HG02798 (cell line): ENCODE data around the gene NRBF2.
A peak's percentile ranks its signal among the peaks of the same experiment; 100 is the strongest.

Experiments used
- ATAC-seq: cut with Tn5 transposase; IDR thresholded peaks from one replicate; pipeline ENCODE4 v1.9.1; 2021; ENCODE audit warnings: mild to moderate bottlenecking; ENCODE audit not compliant: unreplicated experiment, poor library complexity

The NRBF2 gene

DNA sequence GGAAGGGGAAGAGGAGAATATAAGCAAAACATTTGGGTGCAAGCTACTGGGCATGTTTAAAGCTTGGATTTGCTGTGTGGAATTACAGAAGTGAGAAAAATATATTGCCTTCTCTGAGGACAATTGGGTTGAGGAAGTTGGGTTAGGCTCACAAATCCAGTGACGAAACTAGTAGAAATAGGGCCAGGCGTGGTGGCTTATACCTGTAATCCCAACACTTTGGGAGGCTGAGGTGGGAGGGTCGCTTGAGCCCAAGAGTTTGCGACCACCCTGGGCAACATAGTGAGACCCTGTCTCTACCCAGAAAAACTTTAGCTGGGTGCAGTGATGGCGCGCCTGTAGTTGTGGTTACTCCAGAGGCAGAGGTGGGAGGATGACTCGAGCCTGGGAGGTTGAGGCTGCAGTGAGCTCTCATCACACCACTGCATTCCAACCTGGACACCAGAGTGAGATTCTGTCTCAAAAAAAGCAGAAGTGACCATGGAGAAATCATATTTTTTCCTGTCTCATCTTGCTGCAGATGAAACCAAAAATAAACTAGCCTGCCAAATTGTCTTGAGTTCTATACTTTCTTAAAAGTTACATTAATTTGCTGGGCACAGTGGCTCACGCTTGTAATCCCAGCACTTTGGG, 22.4 kb downstream of the NRBF2 start:
- no peak for ATAC-seq

DNA sequence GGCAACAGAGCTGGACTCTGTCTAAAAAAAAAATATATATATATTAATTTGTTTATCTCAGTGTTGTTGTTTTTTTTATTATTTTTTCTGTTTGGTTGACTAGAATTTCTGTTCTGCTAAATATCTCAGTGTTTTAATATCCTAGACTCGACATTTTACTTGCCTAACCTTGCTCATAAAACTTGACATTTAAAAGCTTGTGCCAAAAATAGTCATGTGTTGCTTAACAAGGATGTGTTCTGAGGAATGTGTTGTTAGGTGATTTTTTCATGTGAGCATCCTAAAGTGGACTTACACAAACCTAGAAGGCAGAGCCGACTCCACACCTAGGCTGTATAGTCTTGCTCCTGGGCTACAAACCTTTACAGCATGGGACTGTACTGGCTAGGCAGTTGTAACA, 23.1 kb downstream of the NRBF2 start:
- ATAC-seq: no peak

DNA sequence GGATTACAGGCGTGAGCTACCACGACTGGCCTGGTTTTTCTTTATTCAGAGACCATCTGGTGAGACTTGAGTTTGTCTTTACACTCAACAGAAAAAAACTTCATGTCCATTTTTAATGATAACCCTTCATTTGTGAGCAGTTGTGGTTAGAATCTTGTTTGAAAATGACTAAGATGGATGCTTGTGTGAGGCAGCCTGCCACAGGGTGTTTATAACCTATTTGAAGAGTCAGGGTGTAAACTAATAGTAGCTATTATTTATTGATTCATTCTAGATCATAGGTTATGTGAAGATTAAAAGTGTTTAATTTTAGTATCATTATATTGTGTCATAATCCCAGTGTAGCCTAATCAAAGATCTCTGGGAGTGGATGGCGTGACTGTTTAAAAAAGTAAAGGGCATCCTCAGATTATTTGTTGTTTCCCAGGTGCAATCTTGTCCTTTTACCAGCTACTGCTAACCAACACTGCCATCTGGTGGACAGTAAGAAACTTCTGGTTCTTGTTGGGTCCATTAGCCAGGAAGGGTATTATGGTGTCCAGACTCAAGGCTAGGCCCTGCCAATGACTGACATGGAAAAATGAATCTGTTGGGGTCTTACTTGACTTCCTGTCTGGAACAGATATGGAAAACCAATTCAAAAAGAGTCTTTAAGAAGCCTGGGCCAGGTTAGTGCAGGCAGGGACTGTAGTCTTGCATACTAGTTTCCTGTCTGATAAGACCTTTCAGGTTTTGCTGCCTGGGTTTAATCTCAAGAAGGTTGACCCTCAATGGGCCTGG, 24.9 kb downstream of the NRBF2 start:
- peak; percentile 76 for ATAC-seq

DNA sequence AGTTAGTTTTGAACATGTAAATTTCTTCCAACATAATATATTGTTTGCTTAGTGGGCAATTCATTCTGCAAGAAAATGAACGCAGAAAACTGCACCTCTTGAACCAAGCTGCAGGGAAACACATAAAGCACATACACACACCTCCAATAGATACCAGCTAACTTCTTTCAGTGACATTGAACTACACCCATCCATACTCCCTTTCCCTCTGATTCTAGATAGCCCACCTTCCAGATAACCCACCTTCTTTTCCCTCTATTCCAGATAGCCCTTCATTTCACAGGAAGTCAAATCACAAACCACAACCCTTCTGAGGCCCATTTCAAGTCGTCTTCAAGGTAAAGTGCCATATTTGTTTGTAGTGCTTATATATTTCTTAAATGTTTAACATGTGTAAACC, 28.5 kb downstream of the NRBF2 start:
- ATAC-seq: no peak

DNA sequence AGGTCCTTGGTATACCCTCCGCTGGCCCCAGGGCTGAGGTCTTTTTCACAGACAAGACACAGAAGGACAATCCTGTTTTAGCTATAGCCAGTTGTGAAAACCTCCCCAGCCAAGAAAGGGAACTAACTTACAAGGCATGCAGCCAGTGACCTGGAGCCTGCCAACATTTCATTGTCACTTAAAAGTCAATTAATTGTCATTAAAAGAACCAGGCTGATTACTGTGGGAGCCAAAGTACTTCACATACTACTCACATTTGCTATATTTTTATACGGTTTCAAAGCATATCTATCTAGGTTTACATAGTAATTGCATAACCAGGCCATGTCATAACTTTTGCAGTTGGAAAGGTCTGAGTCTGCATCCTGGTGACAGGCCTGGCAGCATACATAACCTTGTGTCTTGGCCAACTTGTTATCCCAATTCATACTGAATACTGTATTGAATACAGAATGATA, 31.1 kb downstream of the NRBF2 start:
- no peak for ATAC-seq

DNA sequence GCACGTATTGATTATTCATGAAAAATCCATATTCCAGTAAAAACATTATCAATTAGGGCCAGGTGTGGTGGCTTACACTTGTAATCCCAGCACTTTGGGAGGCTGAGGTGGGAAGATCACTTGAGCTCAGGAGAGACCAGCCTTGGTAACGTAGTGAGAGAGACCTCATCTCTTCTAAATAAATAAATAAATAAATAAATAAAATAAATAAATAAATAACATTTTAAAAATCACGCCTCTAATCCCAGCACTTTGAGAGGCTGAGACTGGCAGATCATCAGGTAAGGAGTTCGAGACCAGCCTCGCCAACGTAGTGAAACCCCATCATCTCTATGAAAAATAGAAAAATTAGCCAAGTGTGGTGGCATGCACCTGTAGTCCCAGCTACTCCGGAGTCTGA, 32.1 kb downstream of the NRBF2 start:
- ATAC-seq: no peak

DNA sequence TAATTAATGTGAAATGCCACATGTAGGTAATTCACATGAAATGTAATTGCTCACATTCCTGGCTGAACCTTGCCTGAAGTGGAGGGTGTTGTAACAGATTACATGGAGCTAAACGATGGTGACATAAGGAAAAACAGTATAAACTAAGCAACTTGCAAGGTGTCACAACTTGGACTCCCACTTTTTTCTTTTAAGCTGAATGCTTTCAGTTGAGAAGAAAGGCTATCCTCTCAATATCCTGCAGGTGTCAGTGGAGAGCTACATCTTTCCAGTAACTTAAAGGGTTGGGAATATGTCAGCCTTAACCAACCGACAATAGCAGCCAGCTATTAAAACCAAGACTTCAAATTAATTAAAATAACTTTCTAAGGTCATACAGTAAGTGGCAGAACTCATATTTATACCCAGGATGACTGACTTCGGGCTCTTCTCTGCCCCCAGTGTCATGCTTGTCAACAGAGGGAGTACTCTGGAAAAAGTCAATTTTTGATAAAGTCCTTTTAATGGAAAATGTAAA, 33.7 kb downstream of the NRBF2 start:
- ATAC-seq: peak; percentile 73

DNA sequence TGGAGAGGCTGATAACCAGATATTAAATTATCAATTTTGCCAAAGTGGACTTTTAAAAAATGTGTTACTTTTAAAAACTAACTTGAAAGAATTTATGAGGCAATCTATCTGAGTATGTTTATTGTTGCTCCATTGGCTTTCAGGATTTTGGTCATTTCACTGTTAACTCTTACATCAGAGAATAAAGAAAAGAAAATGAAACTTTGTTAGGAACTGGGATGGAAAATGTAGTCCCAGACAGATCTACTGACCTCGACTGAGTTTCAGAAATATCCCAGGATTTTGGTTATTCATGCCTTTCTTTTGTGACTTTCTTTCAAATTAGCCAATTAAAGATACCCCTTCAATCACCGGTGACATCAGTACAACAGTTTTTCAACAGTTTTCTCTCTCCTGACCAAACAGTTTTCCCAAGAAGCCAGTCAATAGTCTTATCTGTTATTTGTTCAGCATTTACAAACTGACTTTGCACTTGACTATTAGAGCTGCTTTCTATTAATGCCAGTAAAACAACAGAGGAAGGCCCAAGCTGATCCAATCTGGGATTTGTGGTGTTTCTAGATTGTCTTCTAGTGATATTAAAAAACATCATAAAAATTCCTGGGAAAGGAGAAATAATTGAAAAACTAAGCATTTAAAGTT, 35.8 kb downstream of the NRBF2 start:
- ATAC-seq: no peak

DNA sequence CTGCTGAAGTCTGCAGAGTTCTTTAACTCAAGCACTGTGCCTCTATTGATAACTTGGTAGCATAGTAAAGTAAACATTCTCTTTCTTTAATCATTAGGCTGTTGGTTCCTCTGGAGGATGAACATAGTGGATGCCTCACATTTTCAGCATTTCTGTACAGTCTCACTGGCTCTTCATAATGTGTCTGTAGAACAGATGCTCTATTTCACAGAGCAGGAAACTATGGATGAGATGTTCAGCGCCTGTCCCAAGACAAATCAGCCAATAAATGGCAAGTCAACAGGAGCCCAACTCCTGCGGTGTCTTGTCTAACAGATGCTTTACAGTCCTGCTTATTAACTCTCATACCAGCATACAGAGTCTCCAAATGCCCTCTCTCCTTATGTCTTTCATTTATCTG, 36.5 kb downstream of the NRBF2 start:
- ATAC-seq: no peak

DNA sequence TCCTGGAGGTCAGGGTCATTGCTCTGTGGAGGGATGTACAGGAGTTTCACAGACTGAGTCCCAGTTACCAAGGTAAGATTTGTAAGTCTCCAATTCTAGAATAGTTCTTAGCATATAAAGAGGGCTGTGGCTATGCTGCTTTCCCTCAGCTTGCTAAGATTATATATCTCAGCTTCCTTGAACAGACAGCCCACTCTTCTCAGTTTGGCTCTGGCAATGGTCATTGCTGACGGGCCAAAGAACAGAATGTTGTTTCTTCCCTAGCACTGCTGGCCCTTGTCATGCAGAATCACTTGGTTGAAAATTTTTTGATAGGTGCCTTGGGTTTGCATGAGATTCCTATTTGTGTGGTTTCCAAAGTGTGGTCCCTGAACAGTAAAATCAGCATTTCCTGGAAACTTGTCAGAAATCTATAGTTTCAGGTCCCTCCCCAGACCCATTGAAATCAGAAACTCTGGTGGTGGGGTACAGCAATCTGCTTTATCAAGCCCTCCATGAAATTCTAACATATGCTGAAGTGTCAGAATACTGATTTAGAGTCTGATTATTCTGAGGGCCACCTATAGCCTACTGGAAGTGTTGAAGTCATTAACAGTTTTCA, 38.2 kb downstream of the NRBF2 start:
- no peak for ATAC-seq

DNA sequence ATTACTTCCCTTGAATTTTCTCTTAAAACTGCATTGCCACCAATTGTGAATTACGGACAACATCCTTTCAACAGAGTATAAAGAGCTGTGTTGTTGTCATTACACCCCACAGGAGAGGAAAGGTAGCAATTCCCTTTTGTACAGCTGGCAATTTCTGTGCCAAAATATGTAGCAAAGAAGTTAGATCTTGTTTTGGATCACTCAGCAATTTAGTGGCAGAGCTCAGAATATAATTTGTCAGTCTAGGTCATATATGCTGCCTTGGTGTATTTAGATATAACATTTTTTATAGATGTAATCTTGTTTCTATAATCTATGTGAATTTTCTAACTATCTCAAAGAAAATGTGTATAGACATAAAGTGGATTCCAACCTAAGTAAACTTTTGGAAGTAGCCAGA, 38.8 kb downstream of the NRBF2 start:
- no peak for ATAC-seq

DNA sequence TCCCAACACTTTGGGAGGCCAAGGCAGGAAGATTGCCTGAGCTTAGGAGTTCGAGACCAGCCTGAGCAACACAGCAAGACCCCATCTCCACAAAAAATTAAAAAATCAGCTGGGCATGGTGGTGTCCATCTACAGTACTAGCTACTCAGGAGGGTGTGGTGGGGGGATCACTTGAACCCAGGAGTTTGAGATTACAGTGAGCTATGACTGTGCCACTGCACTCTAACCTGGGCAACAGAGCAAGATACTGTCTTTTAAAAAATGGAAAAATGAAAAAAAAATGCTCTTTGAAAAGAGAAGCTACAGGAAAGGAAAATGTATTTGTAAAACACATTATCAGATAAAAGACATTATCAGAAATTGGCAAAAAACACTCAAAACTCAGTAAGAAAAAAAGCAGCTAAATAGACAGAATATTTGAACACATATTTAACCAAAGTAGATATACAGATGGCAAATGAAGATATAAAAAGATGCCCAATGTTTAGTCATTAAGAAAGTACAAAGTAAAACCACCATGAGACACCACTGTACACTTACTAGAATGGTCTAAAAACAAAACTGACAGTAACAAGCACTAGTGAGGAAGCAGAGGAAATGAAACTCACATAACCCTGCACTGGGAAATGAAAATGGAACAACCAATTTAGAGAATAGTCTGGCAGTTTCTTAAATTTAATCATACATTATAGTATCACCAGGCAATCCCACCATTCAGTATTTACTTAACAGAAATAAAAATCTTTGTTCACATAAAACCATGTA, 40.5 kb downstream of the NRBF2 start:
- ATAC-seq: peak; percentile 99

DNA sequence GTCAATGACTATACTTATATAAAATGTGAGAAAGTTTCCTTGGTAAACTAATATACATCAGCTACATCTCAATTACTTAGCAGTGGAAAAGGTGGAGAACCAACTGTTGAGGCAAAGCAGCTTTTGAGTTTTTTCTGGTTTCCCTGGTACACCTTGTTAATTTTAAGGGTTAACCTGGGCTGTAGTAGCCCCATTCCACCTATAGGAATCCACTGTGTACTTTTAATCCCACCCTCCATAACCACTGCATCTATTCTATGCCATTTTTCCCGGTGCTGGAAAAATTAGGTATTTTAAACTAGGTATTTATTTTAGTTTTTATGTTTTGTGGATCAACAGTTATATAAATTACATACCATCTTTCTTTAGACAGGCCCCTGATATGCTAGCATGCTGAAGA, 42.4 kb downstream of the NRBF2 start:
- no peak for ATAC-seq

DNA sequence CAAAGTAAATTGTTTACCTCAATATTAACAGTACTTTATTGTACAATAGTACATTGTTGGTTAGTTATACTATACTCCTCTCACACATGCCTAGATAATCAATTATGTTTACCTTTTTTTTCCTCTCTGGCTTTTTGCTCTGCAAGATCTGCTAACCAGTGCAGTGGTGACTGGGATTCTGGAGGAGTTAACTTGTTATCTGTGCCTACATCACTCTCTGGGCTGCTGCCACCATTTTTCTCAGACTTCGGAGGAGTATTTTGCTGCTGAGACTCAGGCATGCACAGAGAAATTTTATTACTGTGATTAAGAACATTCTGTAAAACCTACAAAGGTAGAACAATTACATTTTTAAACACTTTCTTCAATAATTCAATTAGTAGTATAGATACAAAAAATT, 59.7 kb downstream of the NRBF2 start:
- ATAC-seq: no peak

DNA sequence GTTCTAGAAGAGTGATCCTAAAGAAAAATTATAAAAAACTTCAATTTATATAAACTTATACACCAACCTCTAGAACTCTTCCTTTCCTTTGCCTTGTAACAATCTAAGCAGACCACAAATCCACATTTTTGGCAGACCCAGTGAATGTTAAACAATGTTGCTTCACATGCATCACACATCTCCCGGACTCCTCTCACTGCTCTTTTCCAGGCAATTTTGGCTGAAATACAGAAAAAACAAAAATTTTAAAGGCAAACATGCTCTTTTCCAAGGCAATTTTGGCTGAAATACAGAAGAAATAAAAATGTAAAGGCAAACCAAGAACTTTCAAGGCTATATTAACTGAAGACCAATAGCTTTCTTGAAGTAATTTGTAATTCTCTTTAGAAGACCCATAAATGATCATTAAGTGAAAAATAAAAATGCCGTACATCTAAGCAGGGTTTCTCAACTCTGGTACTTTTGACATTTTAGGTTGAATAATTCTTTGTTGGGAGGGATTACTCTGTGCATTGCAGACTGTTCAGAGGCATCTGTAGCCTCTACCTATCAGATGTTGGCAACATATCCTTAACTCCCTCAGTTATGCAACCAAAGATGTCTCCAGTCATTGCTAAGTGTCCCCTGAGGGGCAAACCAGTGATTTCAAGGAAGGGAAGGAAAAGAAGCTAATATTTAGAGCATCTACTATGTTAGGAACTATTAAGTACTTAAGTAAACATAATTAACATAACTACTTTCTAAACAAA, 64.4 kb downstream of the NRBF2 start:
- ATAC-seq: no peak

DNA sequence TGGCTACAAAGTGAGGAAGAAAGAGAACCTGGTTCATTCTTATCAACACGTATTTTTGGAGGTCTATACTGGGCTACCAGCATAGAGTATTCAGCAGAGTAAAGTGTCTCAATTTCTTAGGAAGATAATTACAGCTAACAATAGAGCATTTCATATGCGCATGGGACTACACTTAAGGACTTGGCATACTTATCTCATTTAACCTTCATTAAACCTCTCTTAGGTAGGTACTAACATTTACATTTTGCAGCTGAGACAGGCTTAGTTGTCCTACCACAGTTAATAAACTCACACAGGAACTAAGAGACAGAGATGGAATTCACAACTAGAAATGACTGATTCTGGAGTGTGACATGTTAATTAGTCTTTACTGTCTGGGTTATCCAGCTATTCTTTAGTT, 66.6 kb downstream of the NRBF2 start:
- no peak for ATAC-seq

DNA sequence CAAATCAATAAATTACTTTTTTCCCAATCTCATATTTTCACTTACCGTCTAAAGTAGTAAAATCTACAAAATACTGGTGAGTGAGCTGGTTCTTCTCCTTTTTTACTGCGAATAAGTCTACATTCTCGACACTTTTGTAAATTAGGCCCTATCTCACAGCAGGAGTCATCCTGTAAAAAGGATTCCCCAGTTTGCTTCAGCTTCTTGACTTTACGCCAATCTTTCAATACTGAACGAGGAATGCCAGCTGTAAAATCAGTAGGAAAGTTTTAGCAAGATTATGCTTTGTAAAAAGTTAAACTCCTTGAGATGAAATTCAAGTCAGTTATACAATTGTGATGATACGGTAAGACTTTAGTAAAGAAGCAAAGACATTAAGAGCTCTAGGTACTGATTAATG, 67.3 kb downstream of the NRBF2 start:
- ATAC-seq: no peak

DNA sequence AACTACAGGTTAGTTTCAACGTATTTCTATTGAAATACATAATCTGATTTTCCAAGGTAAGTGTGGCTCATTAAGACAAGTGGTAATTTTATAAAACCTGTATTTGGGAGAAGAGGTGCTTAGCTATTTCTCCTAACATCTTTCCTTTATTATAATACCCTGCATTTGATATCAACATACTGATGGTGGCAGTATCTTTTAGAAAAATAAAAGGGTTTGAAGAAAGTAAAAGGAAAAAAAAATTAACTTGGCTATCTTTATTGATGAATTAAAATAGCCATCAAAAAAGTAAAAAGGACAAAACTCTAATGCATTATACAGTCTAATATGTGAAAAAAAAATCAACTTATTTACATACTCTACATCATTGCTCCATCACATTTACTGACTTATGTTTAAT, 68.0 kb downstream of the NRBF2 start:
- ATAC-seq: no peak
